ENCODE data around the gene ARMH1.
A peak's percentile ranks its signal among the peaks of the same experiment; 100 is the strongest.

Gene ARMH1

GRCh38 chr1:44713321-44713781, 38.8 kb downstream of the ARMH1 start:
- Histone ChIP-seq H3K4me1 (ENCODE audit: control insufficient read depth, insufficient read depth, low read length) (no peaks in the 10 kb centered on the region), H3K36me3 (ENCODE audit: control insufficient read depth in 2 of 2, insufficient read depth in 1 of 2, low read length in 2 of 2) (no peaks in the 10 kb centered on the region), H3K27ac (ENCODE audit: extremely low read depth, low read depth, low read length) (no peak overlapping the region), H3K4me3 (ENCODE audit: low read depth, low read length) (no peak overlapping the region), H3K9me3 (ENCODE audit: control insufficient read depth, insufficient read depth, low read depth, low read length) (no peaks in the 10 kb centered on the region)
- ChIA-PET CTCF (interaction anchor here (0.6 to 1.6 kb wide), 5 partner anchors 15 to 959 kb away, joined by 3 to 8 read pairs (median 3); no protein-coding TSS in a partner anchor), POLR2A (interaction anchor here (0.7 to 1.5 kb wide), 5 partner anchors 8 to 80 kb away, joined by 3 to 4 read pairs (median 4); partner anchors contain the start of gene RPS8)
- TF ChIP-seq ZNF148 (tag by site-specific recombination; IDR thresholded peaks at IDR 0.05; ENCODE audit: borderline replicate concordance) (no peak), SP7 (tag by site-specific recombination; IDR thresholded peaks at IDR 0.05) (0 out of 2 replicates have a peak, but pooled peaks have one; percentile 20), EGR2 (tag by site-specific recombination; IDR thresholded peaks at IDR 0.05; ENCODE audit: low read depth) (no peak), ZNF18 (tag by site-specific recombination; IDR thresholded peaks at IDR 0.05) (no peak), SCRT2 (tag by site-specific recombination; IDR thresholded peaks at IDR 0.05) (0 out of 2 replicates have a peak, but pooled peaks have one; percentile 14), ZNF596 (tag by site-specific recombination; IDR thresholded peaks at IDR 0.05) (no peak), ZNF341 (tag by site-specific recombination; IDR thresholded peaks at IDR 0.05; ENCODE audit: low read depth) (no peak), ZNF449 (tag by site-specific recombination; IDR thresholded peaks at IDR 0.05) (peak; percentile 47; the same call in 1 of the 2 replicates)

GRCh38 chr1:44714532-44714931, 40.0 kb downstream of the ARMH1 start:
- Histone ChIP-seq H3K36me3 (ENCODE audit: control insufficient read depth in 2 of 2, insufficient read depth in 1 of 2, low read length in 2 of 2) (no peaks in the 10 kb centered on the region), H3K27ac (ENCODE audit: extremely low read depth, low read depth, low read length) (no peak overlapping the region), H3K9me3 (ENCODE audit: control insufficient read depth, insufficient read depth, low read depth, low read length) (no peaks in the 10 kb centered on the region), H3K4me1 (ENCODE audit: control insufficient read depth, insufficient read depth, low read length) (no peaks in the 10 kb centered on the region), H3K4me3 (ENCODE audit: low read depth, low read length) (no peak overlapping the region)
- ChIA-PET POLR2A (no interaction called here), CTCF (interaction anchor here (0.6 to 9.1 kb wide), 11 partner anchors 8 to 1483 kb away, joined by 3 to 87 read pairs (median 3); partner anchors contain the start of gene RNU5D-1)
- TF ChIP-seq KLF17 (tag by site-specific recombination; IDR thresholded peaks at IDR 0.05) = no peak
- TF ChIP-seq ZNF335 (tag by site-specific recombination; conservative IDR thresholded peaks at IDR 0.05) = peak; percentile 30; the same call in 1 of the 2 replicates

GRCh38 chr1:44714944-44715571, 40.5 kb downstream of the ARMH1 start:
- Histone ChIP-seq H3K36me3 (ENCODE audit: control insufficient read depth in 2 of 2, insufficient read depth in 1 of 2, low read length in 2 of 2) (no peaks in the 10 kb centered on the region), H3K4me3 (ENCODE audit: low read depth, low read length) (no peak overlapping the region), H3K9me3 (ENCODE audit: control insufficient read depth, insufficient read depth, low read depth, low read length) (no peaks in the 10 kb centered on the region), H3K27ac (ENCODE audit: extremely low read depth, low read depth, low read length) (no peak overlapping the region), H3K4me1 (ENCODE audit: control insufficient read depth, insufficient read depth, low read length) (no peaks in the 10 kb centered on the region)
- ChIA-PET CTCF (interaction anchor here (0.6 to 9.1 kb wide), 11 partner anchors 9 to 974 kb away, joined by 3 to 87 read pairs (median 3); partner anchors contain the start of gene RNU5D-1), POLR2A (no interaction called here)
- no peak for TF ChIP-seq OVOL3 (tag by site-specific recombination; IDR thresholded peaks at IDR 0.05)
- 0 out of 2 replicates have a peak, but pooled peaks have one; percentile 27 for TF ChIP-seq ZNF660 (tag by site-specific recombination; IDR thresholded peaks at IDR 0.05)
- 0 out of 2 replicates have a peak, but pooled peaks have one; percentile 65 for TF ChIP-seq SCRT2 (tag by site-specific recombination; IDR thresholded peaks at IDR 0.05)
- TF ChIP-seq ZNF837 (tag by site-specific recombination; IDR thresholded peaks at IDR 0.05) = no peak
- TF ChIP-seq ZNF792 (tag by site-specific recombination; IDR thresholded peaks at IDR 0.05) = no peak
- no peak for TF ChIP-seq ZNF169 (tag by site-specific recombination; IDR thresholded peaks at IDR 0.05)
- no peak for TF ChIP-seq ZNF2 (tag by site-specific recombination; IDR thresholded peaks at IDR 0.05)
- no peak for TF ChIP-seq ZFP69B (tag by site-specific recombination; IDR thresholded peaks at IDR 0.05)
- TF ChIP-seq ZNF654 (tag by site-specific recombination; IDR thresholded peaks at IDR 0.05; ENCODE audit: low read depth) = peak; percentile 86
- TF ChIP-seq SP3 (tag by site-specific recombination; IDR thresholded peaks at IDR 0.05) = no peak
- no peak for TF ChIP-seq ZSCAN23 (tag by site-specific recombination; IDR thresholded peaks at IDR 0.05)
- TF ChIP-seq ZNF335 (tag by site-specific recombination; conservative IDR thresholded peaks at IDR 0.05) = peak; percentile 9; the same call in 1 of the 2 replicates
- TF ChIP-seq ZNF600 (tag by site-specific recombination; IDR thresholded peaks at IDR 0.05) = 0 out of 2 replicates have a peak, but pooled peaks have one; percentile 12
- no peak for TF ChIP-seq ZNF16 (tag by site-specific recombination; IDR thresholded peaks at IDR 0.05; ENCODE audit: low read depth)
- peak; percentile 71 for TF ChIP-seq ZBTB17 (tag by site-specific recombination; IDR thresholded peaks at IDR 0.05)
- TF ChIP-seq ZNF560 (tag by site-specific recombination; IDR thresholded peaks at IDR 0.05; ENCODE audit: borderline replicate concordance) = no peak

All from HEK293 (cell line).